Measurements from ENCODE around the gene FXYD5.

DNA sequence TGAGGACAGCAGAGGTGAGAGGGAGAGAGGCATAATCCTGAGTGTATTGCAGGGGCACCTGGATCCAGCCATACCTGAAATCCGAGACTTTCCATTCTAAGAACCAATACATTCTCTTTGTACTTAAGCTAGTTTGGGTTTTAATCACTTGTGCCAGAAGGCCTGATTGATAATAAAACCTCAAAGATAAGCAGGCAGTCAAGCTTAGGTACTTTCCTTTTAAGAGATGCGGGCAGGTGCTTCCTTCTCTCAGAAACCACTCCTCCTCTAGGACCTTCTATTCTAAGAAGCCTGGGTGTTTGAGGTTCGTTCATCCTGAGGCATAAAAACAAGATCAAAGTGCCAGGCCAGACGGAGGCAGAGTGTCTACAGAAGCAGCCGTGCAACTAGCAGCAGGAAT is 51.8 kb downstream of the FXYD5 start:
- TF ChIP-seq ZNF8 (CRISPR knock-in tag; IDR thresholded peaks at IDR 0.05) (no peak), RARB (CRISPR knock-in tag; IDR thresholded peaks at IDR 0.05) (no peak), ZFP30 (CRISPR knock-in tag; IDR thresholded peaks at IDR 0.05) (no peak), SNAI2 (CRISPR knock-in tag; IDR thresholded peaks at IDR 0.05) (no peak), PPARA (CRISPR knock-in tag; IDR thresholded peaks at IDR 0.05; ENCODE audit: borderline replicate concordance) (no peak)

All from SK-N-SH treated with all-trans-retinoic acid at 6 μM for 48 hours (cell line).